Upper lobe of right lung (tissue), 1 donor: ENCODE data around the gene LRRC10B. TPM values are rescaled to one million over a fixed set of nuclear protein-coding genes. Genes with fewer than 3 reads are reported as not detected.
A peak's percentile ranks its signal among the peaks of the same experiment; 100 is the strongest.

Source experiments
- ATAC-seq: fragments of 200-7000 bp; cut with Tn5 transposase; one replicate; pipeline ENCODE4 v1.9.1; 2020; ENCODE audit warnings: mild to moderate bottlenecking, moderate library complexity
- DNase-seq: peaks from one replicate; pipeline ENCODE4 v3.0.0-alpha.2; 2020
- H3K27ac ChIP-seq: fragments of 200-600 bp; one replicate; pipeline ENCODE4 v1.8.0; 2022
- H3K27me3 ChIP-seq: fragments of 200-600 bp; one replicate; pipeline ENCODE4 v1.8.0; 2022; ENCODE audit warnings: mild to moderate bottlenecking
- H3K36me3 ChIP-seq: fragments of 200-600 bp; one replicate; pipeline ENCODE4 v1.8.0; 2022
- H3K4me1 ChIP-seq: fragments of 200-600 bp; one replicate; pipeline ENCODE4 v1.8.0; 2022
- H3K4me3 ChIP-seq: fragments of 200-600 bp; one replicate; pipeline ENCODE4 v1.8.0; 2022; ENCODE audit warnings: mild to moderate bottlenecking
- H3K9me3 ChIP-seq: fragments of 200-600 bp; one replicate; pipeline ENCODE4 v1.8.0; 2022
- CTCF ChIP-seq: fragments of 200-600 bp; IDR thresholded peaks from one replicate; pipeline ENCODE4 v1.8.0; 2022; ENCODE audit warnings: antibody characterized with exemption
- intact Hi-C: fragments of 100-400 bp; cut with DNase I; formaldehyde crosslinking; loops from one replicate; pipeline ENCODE4 v1.11.0; 2022
- total RNA-seq: library from RNA; stranded (reverse); fragmentation: NEBNext Ultra II Directional; extraction: Animal tissue kit (Norgen Biotek cat#: 25700); gene quantifications from one replicate; pipeline ENCODE4 v1.2.1, GENCODE V29; 2021
- donor health status: DM: no; HTN: yes; CAD: no; lungs with severe emphysema.

Gene LRRC10B
- total RNA-seq, 1 donor from 2014 or later: 0.29 TPM

GRCh38 chr11:61482513-61482912, 26.0 kb upstream of the LRRC10B start:
- ATAC-seq: peak; percentile 37
- H3K9me3 ChIP-seq: no peaks in the 10 kb centered on the region
- intact Hi-C loops: no loop called here
- no peak overlapping the region for H3K4me3 ChIP-seq
- no peaks in the 10 kb centered on the region for H3K4me1 ChIP-seq
- H3K27ac ChIP-seq: no peak overlapping the region
- H3K27me3 ChIP-seq: peaks cover 6% of the 10 kb centered on the region
- no peaks in the 10 kb centered on the region for H3K36me3 ChIP-seq
- TF ChIP-seq CTCF: peak; percentile 46
- no peak for DNase-seq

GRCh38 chr11:61484541-61484940, 24.0 kb upstream of the LRRC10B start:
- no peaks in the 10 kb centered on the region for H3K4me1 ChIP-seq
- intact Hi-C loops: no loop called here
- DNase-seq: peak; percentile 75

GRCh38 chr11:61485080-61485479, 23.5 kb upstream of the LRRC10B start:
- H3K4me1 ChIP-seq: no peaks in the 10 kb centered on the region
- H3K9me3 ChIP-seq: no peaks in the 10 kb centered on the region
- peaks cover 6% of the 10 kb centered on the region for H3K27me3 ChIP-seq
- no peaks in the 10 kb centered on the region for H3K36me3 ChIP-seq
- ATAC-seq (no peak), DNase-seq (no peak)
- TF ChIP-seq CTCF: no peak
- H3K4me3 ChIP-seq: no peak overlapping the region
- no peak overlapping the region for H3K27ac ChIP-seq
- intact Hi-C loops: no loop called here

More at GRCh38 chr11:61484541-61484940, 24.0 kb upstream of the LRRC10B start:
- peaks cover 6% of the 10 kb centered on the region for H3K27me3 ChIP-seq
- ATAC-seq: peak; percentile 60
- H3K36me3 ChIP-seq: no peaks in the 10 kb centered on the region
- H3K4me3 ChIP-seq: no peak overlapping the region
- TF ChIP-seq CTCF: no peak
- no peaks in the 10 kb centered on the region for H3K9me3 ChIP-seq
- no peak overlapping the region for H3K27ac ChIP-seq

GRCh38 chr11:61486011-61486620, 22.4 kb upstream of the LRRC10B start:
- Histone ChIP-seq H3K4me3 (no peak overlapping the region), H3K4me1 (no peaks in the 10 kb centered on the region), H3K9me3 (no peaks in the 10 kb centered on the region), H3K27me3 (peaks cover 6% of the 10 kb centered on the region), H3K36me3 (no peaks in the 10 kb centered on the region), H3K27ac (no peak overlapping the region)
- ATAC-seq (no peak), DNase-seq (no peak)
- TF ChIP-seq CTCF: no peak
- intact Hi-C loops: no loop called here

- Histone ChIP-seq H3K4me3 (no peak overlapping the region), H3K9me3 (no peaks in the 10 kb centered on the region), H3K36me3 (no peaks in the 10 kb centered on the region), H3K27me3 (peaks cover 6% of the 10 kb centered on the region), H3K4me1 (no peaks in the 10 kb centered on the region), H3K27ac (no peak overlapping the region)
- TF ChIP-seq CTCF: no peak
- DNase-seq (no peak), ATAC-seq (no peak)
- intact Hi-C loops: no loop called here
These were observed 21.8 kb upstream of the LRRC10B start for GRCh38 chr11:61486779-61487178.
